Subcutaneous adipose tissue (tissue), 4 donors: Measurements from ENCODE around the gene PAGE4. TPM values are rescaled to one million over a fixed set of nuclear protein-coding genes. Genes with fewer than 3 reads are reported as not detected.

ENCODE experiments used
- CTCF ChIP-seq: fragments of 450-650 bp; IDR thresholded peaks from one replicate; pipeline ENCODE4 v1.5.1; 2016; ENCODE audit warnings: low read depth, mild to moderate bottlenecking, control low read depth, antibody characterized with exemption, moderate library complexity
- total RNA-seq, 4 donors: library from RNA; depleted of rRNA; stranded (reverse); fragments of >200 nt; gene quantifications; one replicate each; pipeline ENCODE4 v1.1.0, GENCODE V29; 2016

The PAGE4 gene
- total RNA-seq, 4 donors from 2014 or later = not detected

DNA sequence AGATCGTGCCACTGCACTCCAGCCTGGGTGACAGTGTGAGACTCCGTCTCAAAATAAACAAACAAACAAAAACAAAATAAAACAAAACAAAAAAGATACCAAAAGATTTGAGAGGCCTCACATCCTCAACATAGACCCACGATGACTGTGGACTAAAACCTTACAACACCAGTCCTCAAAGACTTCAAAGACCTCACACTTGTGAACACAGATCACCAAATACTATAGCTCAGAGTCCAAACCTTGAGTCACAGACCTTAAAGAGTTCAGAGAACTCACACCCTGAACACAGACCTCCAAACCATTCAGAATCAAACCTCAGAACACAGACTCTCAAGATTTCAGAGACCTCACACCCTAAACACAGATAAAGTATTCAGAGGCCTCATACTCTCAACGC lies 12.7 kb upstream of the PAGE4 start:
- no peak for TF ChIP-seq CTCF

DNA sequence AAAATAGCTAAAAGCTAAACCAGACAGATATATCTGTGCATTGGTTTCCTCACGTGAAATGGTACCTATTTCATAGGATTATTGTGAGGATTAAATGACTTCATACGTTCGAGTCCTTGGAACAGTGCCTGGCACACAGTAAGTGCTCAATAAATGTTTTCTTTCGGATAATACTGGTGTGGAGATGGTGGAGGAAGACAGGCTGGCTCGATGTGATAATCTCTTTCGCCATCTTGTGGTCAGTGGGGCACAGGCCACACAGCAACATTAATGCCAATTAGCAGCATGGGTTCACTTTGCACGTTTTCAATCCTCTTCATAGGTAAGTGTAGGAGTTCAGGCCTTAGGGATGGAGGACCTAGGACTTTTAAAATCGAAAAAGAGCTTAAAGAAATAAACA lies 9.3 kb downstream of the PAGE4 start:
- TF ChIP-seq CTCF = no peak

GRCh38 chrX:49840679-49841078 lies 11.6 kb downstream of the PAGE4 start:
- no peak for TF ChIP-seq CTCF

GRCh38 chrX:49842621-49843020 lies 13.5 kb downstream of the PAGE4 start:
- TF ChIP-seq CTCF = no peak

- no peak for TF ChIP-seq CTCF
These were observed 15.5 kb downstream of the PAGE4 start for GRCh38 chrX:49844611-49845010.

GRCh38 chrX:49845701-49846403 lies 16.7 kb downstream of the PAGE4 start:
- no peak for TF ChIP-seq CTCF

GRCh38 chrX:49846522-49846921 lies 17.4 kb downstream of the PAGE4 start:
- no peak for TF ChIP-seq CTCF
